Stimulated activated CD8-positive, alpha-beta memory T cell treated with anti-CD3 and anti-CD28 coated beads, Interleukin-4, amount 100 ng/mL, for 24 hours (primary cell): Measurements from ENCODE around the gene PLPP1.
"Not testable (repeated sequence)": the region's sequence is repeated elsewhere in the genome, so short reads cannot be mapped to it uniquely, and the experiment has no call there.

Experiments used
- DNase-seq: peaks from one replicate; pipeline ENCODE4 v3.0.0-alpha.2; 2020; ENCODE audit warnings: low read depth

PLPP1 gene

GRCh38 chr5:55544341-55544740 lies 9.6 kb upstream of the PLPP1 start:
- no peak for DNase-seq

DNA sequence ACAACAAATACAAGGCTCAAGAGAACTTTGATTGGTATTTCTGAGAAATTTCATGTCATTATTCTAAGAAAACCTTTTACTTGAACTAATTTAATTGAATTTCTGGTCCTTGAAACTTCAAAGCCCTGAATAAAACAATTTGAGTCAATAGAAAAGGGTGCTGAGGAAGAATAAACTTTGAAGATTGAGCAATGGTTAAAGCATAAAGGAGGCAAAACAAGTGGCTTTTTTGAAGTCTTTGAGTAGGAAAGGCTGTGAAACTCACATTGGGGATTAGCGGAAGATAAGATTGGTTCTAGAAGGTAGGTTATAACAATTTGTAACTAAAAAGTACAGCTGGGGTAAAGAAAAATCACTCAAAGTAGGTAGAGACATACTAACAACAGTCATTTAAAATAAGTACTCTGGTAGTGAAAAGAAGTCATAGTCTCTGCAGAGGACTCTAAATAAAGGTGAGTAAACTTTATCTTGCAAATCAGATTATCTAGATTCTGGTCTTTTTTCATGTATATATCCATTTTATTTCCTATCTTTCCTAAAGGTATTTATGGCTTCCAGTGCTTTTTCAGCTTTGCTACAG lies 6.4 kb upstream of the PLPP1 start:
- DNase-seq, result no peak

DNA sequence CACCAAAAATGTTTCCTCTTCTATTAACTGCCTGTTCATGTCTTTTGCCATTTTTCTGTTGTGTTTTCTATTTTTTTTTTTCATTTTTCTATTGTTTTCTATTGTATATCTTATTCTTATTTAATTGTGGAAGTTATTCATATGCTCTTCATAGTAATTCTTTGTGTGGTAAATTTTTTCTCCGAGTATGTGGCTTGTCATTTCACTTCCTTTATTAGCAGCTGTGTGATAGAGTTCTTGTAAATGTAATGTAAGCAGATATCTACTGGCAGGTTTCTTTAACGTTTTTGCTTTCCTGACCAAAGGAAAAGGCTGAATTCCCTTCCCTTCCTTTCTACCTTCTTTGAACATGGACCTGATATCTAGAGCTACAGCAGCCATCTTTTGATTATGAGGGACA lies 5.8 kb upstream of the PLPP1 start:
- DNase-seq, result no peak

DNA sequence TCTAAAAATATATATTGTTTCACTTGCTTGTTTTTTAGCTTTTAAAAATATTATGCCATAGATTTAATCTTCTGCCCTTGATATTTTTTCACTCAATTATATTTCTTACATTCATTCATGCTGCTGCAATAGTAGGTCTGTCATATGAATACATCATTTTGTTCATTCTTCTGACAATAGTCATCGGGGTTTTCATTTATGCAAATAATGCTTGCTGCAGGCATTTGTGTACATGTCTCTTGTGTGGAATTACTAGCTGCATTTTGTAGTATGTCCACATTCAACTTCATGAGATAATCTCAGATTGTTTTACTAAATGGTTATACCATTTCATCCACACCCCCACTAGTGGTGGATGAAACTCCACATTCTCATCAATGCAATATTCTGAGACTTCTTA lies 5.3 kb upstream of the PLPP1 start:
- no peak for DNase-seq

- no peak for DNase-seq
Observed at GRCh38 chr5:55538661-55539060, 3.9 kb upstream of the PLPP1 start.

- not testable (repeated sequence) for DNase-seq
Observed at GRCh38 chr5:55537315-55537714, 2.6 kb upstream of the PLPP1 start.

DNA sequence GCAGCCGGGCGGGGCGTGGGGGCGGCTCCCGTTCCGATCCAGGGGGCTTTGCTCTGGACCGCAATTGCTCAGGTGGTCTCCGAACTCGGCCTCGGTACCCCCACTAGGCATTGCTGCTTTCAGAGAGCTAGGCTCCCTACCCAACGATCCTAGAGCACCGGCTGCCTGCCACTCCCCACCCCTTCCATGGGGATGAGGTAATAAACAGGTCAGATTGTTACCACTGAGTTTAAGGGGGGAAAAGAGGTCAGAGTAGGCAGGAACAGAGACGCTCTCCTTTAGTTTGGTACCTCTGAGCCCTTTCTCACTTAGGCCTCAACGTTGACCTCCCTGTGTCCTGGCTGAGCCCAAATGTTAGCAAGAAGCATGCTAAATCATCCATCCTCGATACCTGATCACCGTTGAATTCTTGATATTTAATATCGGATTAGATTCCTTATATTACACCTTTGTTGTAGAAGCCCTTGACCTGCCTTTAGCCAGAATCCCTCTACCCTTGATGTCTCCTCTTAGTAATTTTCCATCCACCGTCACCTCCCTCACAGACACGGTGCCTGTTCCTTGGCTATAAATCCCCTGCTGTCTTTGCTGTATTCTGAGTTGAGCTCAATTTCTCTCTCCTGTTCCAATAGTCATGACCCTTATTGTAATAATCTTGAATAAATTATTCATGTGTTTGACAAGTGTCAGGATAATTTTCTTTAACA lies 588 bp upstream of the PLPP1 start:
- no peak for DNase-seq

DNA sequence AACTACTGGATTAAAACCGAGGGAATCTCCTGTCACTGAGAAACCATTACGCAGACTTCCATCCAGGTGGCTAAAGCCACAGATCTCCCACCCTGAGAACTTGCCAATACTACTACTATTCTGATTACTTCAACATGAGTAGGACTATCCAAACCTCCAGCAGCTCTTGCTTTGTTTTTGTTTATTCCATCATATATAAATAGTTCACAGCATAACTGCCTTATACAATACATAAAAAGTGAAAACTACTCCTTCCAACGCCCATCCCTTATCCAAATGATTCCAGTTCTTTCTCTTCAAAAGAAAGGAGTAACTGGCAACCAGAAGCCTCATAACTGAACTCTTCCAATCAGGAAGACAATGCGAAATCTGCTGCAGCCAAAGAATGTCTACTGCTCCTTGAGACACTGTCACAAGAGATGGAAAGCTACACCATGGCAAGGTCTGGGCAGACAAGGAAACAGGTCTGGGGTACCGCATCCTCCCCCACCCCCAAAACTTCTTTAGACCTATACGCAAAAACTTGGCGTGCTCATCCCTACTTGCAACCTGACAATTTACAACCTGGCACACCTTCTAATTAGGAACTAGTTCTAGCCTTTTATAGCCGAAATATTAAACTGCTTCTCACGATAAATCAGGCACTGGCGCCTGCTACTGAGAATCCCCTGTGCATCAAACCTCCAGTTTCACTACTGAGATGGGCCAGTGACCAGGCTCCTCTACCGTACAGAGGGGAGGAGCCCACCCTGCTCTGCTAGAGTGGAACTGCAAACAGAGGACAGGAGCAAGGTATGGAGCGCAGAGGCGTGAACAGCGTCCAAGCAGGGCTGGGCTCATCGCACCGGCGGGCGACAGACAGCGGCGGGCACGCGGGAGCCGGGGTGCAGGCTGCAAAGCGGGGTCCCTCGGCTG lies 986 bp downstream of the PLPP1 start:
- no peak for DNase-seq

GRCh38 chr5:55530669-55531068 lies 4.1 kb downstream of the PLPP1 start:
- no peak for DNase-seq

- DNase-seq, result no peak
Observed at GRCh38 chr5:55524816-55525215, 9.9 kb downstream of the PLPP1 start.

DNA sequence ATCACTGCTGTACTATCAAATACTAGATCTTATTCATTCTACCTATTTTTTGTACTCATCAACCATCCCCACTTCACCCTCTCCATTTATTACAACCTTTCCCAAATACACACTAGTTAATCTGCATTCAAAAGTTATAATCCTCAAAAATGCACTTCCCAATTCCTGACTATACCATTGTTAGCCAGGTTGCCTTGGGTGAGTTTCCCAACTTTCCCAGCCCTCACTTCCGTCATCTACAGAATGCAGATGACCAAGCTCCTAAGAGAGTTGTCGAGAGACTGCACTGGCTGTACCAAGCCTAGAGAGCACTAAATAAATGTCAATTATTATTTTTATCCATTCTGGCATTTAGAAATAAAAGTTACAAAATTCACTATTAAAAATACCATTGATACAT lies 11.5 kb downstream of the PLPP1 start:
- no peak for DNase-seq

GRCh38 chr5:55521881-55522280 lies 12.9 kb downstream of the PLPP1 start:
- no peak for DNase-seq

- DNase-seq, result no peak
Observed at GRCh38 chr5:55520117-55520839, 14.5 kb downstream of the PLPP1 start.

DNA sequence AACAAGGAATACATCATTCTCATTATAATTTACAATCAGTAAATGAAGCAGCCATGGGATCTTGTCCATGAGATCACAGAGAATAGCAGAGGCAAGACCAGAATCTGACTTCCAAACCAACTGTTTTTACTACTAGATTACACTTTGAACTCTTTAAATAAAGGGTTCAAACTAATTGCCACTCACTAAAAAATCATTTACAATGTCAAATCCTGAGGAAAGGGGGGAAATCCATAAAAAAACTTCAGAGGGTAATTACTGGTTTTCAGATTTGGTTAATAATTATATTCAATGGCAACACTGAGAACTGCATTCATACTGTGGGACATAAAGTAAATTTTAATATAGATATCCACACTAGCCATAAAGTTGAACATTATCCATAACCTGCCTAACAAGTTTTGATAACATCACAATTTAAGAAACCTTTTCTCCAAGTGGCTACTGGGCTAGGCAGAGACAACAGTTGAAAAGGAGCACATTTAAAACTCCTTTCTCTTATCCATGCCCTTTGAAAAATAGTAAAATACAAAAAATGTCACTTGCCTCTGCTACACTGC lies 15.9 kb downstream of the PLPP1 start:
- DNase-seq, result no peak

GRCh38 chr5:55517804-55518203 lies 17.0 kb downstream of the PLPP1 start:
- DNase-seq, result no peak

GRCh38 chr5:55511010-55511409 lies 23.8 kb downstream of the PLPP1 start:
- no peak for DNase-seq

DNA sequence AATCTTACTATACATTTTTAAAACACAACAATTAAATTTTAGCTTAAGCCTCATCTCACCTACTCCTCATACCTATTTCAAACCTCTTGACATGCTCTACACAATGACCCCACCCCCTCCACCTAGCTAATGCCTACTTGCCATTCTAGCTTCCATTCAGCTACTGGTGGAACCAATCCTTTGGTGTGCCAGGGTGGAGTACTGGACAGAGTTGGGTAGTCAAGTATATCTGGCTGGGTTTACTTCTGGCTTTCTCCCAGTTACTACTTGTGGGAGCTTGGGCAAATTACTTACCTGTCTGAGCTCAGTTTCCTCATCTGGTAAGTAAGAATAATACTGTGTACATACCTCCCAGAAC lies 24.3 kb downstream of the PLPP1 start:
- no peak for DNase-seq

DNA sequence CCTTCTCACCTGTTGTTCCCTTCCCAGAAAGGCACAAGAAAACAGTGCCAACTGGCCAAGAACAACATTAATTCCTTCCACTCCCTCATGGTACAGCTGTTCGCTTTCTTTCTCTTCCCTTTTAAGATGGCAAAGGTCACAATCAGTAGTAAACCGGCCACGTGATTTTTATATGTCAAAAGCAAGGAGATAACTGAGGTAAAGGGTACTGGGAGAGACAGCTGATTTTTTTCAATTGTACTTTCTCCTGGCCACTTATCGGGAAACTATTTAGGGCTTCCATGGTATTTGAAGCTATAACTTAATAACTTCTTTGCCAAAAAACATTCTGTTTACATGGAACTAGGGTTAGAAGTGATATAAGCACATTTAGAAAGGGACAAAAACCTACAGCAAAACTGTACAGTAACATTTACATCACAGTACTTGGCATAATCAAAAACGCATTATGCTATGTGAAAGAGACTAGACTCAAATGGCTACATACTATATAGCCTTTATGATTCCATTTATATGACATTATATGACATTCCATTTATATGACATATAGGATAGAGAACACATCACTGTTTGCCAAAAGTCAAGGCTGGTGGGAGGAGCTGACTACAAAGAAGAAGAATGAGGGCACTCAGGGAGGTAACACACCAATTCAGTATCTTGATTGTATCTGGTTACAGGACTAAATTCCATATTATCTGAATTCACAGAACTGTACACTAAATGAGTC lies 24.8 kb downstream of the PLPP1 start:
- no peak for DNase-seq

DNA sequence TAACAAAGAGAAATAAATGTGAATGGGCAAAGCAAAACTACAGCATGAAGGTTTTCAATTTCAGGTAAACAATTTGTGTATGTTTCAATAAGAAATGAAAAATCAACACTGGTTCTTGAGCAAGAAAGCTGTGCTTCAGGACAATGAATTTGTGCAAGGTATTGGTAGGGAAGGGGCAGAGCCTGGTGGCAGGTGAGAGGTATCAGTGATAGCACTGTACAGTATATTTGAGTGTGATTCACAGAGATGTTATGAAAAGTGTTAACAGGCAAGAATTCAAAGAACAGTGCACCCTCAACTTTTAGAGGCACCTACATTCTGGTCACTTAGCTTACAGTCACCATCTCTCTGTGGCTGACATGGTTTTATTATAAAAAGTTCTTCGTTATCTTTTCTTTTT lies 25.7 kb downstream of the PLPP1 start:
- no peak for DNase-seq

- no peak for DNase-seq
Observed at GRCh38 chr5:55507574-55507973, 27.2 kb downstream of the PLPP1 start.

- DNase-seq, result not testable (repeated sequence)
Observed at GRCh38 chr5:55505711-55506110, 29.1 kb downstream of the PLPP1 start.
